Loucy (cell line): ENCODE measurements around the gene SUPT20H.

Experiments
- EZH2phosphoT487 ChIP-seq: fragments of 200-600 bp; IDR thresholded peaks from 2 replicates; pipeline ENCODE4 v1.6.1; 2018; ENCODE audit warnings: antibody characterized with exemption, mild to moderate bottlenecking, moderate library complexity, borderline replicate concordance
- TF ChIP-seq, protein P1 (sequence below): fragments of 200-600 bp; sonication (generic); conservative IDR thresholded peaks from 2 replicates; pipeline ENCODE4 v1.5.1; 2014; ENCODE audit warnings: mild to moderate bottlenecking, antibody characterized with exemption, low read length

DNA sequence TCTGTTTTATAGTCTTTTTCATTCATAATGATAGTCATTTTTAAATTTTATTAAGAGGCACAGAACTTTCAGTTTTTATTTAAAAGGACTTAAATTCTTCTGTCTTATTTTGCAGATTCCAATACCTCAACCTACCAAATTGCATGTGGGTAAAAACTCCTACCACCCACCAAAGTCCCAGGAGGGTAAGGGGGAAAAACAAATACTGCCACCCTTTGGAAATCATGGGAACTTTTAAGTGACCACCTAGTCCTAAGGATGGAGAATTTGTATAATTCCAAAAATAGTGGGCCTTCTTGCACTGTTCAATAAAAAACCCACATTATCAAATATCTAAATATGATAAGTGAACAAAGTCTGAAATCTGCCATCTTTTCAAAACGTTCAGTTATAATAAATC is 9.7 kb downstream of the SUPT20H start:
- TF ChIP-seq, protein P1, sequence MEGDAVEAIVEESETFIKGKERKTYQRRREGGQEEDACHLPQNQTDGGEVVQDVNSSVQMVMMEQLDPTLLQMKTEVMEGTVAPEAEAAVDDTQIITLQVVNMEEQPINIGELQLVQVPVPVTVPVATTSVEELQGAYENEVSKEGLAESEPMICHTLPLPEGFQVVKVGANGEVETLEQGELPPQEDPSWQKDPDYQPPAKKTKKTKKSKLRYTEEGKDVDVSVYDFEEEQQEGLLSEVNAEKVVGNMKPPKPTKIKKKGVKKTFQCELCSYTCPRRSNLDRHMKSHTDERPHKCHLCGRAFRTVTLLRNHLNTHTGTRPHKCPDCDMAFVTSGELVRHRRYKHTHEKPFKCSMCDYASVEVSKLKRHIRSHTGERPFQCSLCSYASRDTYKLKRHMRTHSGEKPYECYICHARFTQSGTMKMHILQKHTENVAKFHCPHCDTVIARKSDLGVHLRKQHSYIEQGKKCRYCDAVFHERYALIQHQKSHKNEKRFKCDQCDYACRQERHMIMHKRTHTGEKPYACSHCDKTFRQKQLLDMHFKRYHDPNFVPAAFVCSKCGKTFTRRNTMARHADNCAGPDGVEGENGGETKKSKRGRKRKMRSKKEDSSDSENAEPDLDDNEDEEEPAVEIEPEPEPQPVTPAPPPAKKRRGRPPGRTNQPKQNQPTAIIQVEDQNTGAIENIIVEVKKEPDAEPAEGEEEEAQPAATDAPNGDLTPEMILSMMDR: peak; percentile 47
- no peak for TF ChIP-seq EZH2phosphoT487
